Measurements from ENCODE around the gene TMEM243. TPM values are rescaled to one million over a fixed set of nuclear protein-coding genes. Genes with fewer than 3 reads are reported as not detected.

Gene TMEM243
- total and polyA plus RNA-seq, 10 of the 15 experiments (the other 5 are each of a cell fraction or from before 2014, with no cell fraction given) = 47.8 to 170 (median 77.9) TPM

DNA sequence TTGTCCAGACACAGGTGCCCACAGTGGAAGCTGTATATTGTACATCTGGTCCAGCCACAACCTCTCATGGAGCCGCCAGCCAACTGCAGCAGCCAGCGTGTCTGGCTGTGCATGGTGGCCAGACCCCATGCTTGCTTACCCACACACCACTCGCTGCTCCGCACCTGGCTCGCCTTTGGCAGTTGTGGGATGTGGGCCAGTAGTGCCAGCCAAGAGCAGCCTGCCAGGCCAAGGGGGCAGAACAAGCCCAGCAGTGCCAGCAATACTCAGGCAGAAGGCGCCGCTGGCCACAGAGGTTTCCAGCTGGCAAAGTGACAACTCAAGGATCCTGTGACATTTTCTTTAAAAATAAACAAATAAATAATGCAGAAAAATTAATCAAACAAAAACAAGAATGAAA lies 11.7 kb upstream of the TMEM243 start:
- no peak overlapping the region for H3K4me2 ChIP-seq (ENCODE audit: control insufficient read depth, insufficient read depth)
- SMC1A ChIA-PET (ENCODE audit: uncharacterized antibody, unreplicated experiment) = interaction anchor here (0.5 to 0.9 kb wide), 3 partner anchors 76 to 442 kb away, joined by 3 to 4 read pairs (median 4); no protein-coding TSS in a partner anchor
- H3K79me2 ChIP-seq (ENCODE audit: control insufficient read depth, insufficient read depth, low read length) = no peaks in the 10 kb centered on the region
- CTCF ChIA-PET = no interaction called here
- in situ Hi-C loops (cut with MboI) (no loop called here), intact Hi-C loops (cut with micrococcal nuclease; ENCODE audit: unreplicated experiment) (no loop called here)
- WGBS (ENCODE audit: insufficient coverage, insufficient replicate concordance, low lambda C conversion rate, missing lambda C conversion rate) = 93% methylated on average over 6 of the region's 7 CpGs
- TF ChIP-seq MLLT1 (IDR thresholded peaks at IDR 0.05) (no peak), HDAC2 (IDR thresholded peaks at IDR 0.05) (no peak), TARDBP (IDR thresholded peaks at IDR 0.05; ENCODE audit: borderline replicate concordance) (no peak), ATF7 (IDR thresholded peaks at IDR 0.05; ENCODE audit: low read depth) (no peak), YBX1 (IDR thresholded peaks at IDR 0.05) (no peak), ZNF622 (IDR thresholded peaks at IDR 0.05) (no peak)
- TF ChIP-seq, protein P1, sequence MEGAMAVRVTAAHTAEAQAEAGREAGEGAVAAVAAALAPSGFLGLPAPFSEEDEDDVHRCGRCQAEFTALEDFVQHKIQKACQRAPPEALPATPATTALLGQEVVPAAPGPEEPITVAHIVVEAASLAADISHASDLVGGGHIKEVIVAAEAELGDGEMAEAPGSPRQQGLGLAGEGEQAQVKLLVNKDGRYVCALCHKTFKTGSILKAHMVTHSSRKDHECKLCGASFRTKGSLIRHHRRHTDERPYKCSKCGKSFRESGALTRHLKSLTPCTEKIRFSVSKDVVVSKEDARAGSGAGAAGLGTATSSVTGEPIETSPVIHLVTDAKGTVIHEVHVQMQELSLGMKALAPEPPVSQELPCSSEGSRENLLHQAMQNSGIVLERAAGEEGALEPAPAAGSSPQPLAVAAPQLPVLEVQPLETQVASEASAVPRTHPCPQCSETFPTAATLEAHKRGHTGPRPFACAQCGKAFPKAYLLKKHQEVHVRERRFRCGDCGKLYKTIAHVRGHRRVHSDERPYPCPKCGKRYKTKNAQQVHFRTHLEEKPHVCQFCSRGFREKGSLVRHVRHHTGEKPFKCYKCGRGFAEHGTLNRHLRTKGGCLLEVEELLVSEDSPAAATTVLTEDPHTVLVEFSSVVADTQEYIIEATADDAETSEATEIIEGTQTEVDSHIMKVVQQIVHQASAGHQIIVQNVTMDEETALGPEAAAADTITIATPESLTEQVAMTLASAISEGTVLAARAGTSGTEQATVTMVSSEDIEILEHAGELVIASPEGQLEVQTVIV (IDR thresholded peaks at IDR 0.05; ENCODE audit: borderline replicate concordance, partially characterized antibody) = no peak
- BruUV-seq (replicated peaks) = no TSS peak
- H4K20me1 ChIP-seq (ENCODE audit: control insufficient read depth, insufficient read depth) = no peaks in the 10 kb centered on the region
- no peak overlapping the region for H3K27ac ChIP-seq (ENCODE audit: control insufficient read depth, insufficient read depth)
- no peaks in the 10 kb centered on the region for H3K27me3 ChIP-seq (replicated peaks in 1 of 2; ENCODE audit: control insufficient read depth in 2 of 2, insufficient read depth in 2 of 2, low read length in 1 of 2)
- H3K4me1 ChIP-seq (ENCODE audit: control insufficient read depth, insufficient read depth, low read length) = no peaks in the 10 kb centered on the region
- H2AFZ ChIP-seq (ENCODE audit: control insufficient read depth, low read depth, low read length) = no peak overlapping the region
- RAD21 ChIA-PET (ENCODE audit: unreplicated experiment) = interaction anchor here (1.1 kb wide), 1 partner anchor 10 kb away, joined by 3 read pairs; no protein-coding TSS in a partner anchor
- H3K4me3 ChIP-seq = no peak overlapping the region
- H3K9ac ChIP-seq (ENCODE audit: control insufficient read depth, insufficient read depth, low read length) = no peak overlapping the region
- no peak for FAIRE-seq
- POLR2A ChIA-PET = no interaction called here
- H3K36me3 ChIP-seq (ENCODE audit: control insufficient read depth in 2 of 2, insufficient read depth in 2 of 2, low read length in 1 of 2) = no peaks in the 10 kb centered on the region
- H3K9me3 ChIP-seq (replicated peaks; ENCODE audit: control insufficient read depth, insufficient read depth, low read length) = no peaks in the 10 kb centered on the region; the same call in 1 of the 3 replicates
- no peak for DNase-seq (ENCODE audit: low read depth, low spot score)
- no peak for ATAC-seq

Data from GM12878 (cell line).